DND-41 (cell line): ENCODE data around the gene RASL12.
A peak's percentile ranks its signal among the peaks of the same experiment; 100 is the strongest.

Experiments
- ATAC-seq: fragments of 200-7000 bp; cut with Tn5 transposase; 3 replicates; pipeline ENCODE4 v1.9.1; 2021; ENCODE audit warnings: low read depth; ENCODE audit not compliant: insufficient read depth
- DNase-seq: peaks from one replicate; pipeline ENCODE4 v3.0.0-alpha.2; 2020
- H2AFZ ChIP-seq: 2 replicates; pipeline ENCODE4 v1.6.0; 2012; ENCODE audit warnings: low read depth, low read length
- H3K27ac ChIP-seq: 2 replicates; pipeline ENCODE4 v1.5.1; 2012; ENCODE audit warnings: low read length, inconsistent platforms
- H3K27me3 ChIP-seq: fragments of 200-600 bp; sonication (generic); 2 replicates; pipeline ENCODE4 v1.6.0; 2012; ENCODE audit warnings: low read length, mild to moderate bottlenecking, inconsistent platforms; ENCODE audit not compliant: insufficient read depth, poor library complexity
- H3K36me3 ChIP-seq: 2 replicates; pipeline ENCODE4 v1.5.1; 2012; ENCODE audit warnings: low read length, inconsistent platforms; ENCODE audit not compliant: insufficient read depth
- H3K4me1 ChIP-seq: 2 replicates; pipeline ENCODE4 v1.5.1; 2012; ENCODE audit warnings: mild to moderate bottlenecking, low read length; ENCODE audit not compliant: insufficient read depth
- H3K4me2 ChIP-seq: 2 replicates; pipeline ENCODE4 v1.6.0; 2012; ENCODE audit warnings: mild to moderate bottlenecking, moderate library complexity, low read length, inconsistent platforms; ENCODE audit not compliant: insufficient read depth
- H3K4me3 ChIP-seq, 2 experiments: fragments of 200-600 bp in 1 of 2; shearing (Covaris generic) in 1 of 2; 2 replicates each; pipeline ENCODE4 v1.5.1; 2012 to 2016; ENCODE audit warnings: inconsistent platforms in 2 of 2, low read length in 2 of 2, mild to moderate bottlenecking in 2 of 2, low read depth in 1 of 2, moderate library complexity in 1 of 2
- H3K79me2 ChIP-seq: 2 replicates; pipeline ENCODE4 v1.6.0; 2012; ENCODE audit warnings: low read length, inconsistent platforms; ENCODE audit not compliant: insufficient read depth
- H3K9ac ChIP-seq: 2 replicates; pipeline ENCODE4 v1.6.0; 2012; ENCODE audit warnings: low read depth, mild to moderate bottlenecking, inconsistent platforms, low read length, moderate library complexity
- H3K9me3 ChIP-seq: 2 replicates; pipeline ENCODE4 v1.5.1; 2012; ENCODE audit warnings: low read length, moderate library complexity, mild to moderate bottlenecking, inconsistent platforms; ENCODE audit not compliant: insufficient read depth, severe bottlenecking
- H4K20me1 ChIP-seq: 2 replicates; pipeline ENCODE4 v1.6.0; 2012; ENCODE audit warnings: low read length; ENCODE audit not compliant: insufficient read depth
- CTCF ChIP-seq: IDR thresholded peaks from 2 replicates; pipeline ENCODE4 v1.5.1; 2012; ENCODE audit warnings: borderline replicate concordance, low read length, moderate library complexity, mild to moderate bottlenecking; ENCODE audit not compliant: poor library complexity, severe bottlenecking; ENCODE audit errors: extremely low read depth
- EZH2 ChIP-seq: IDR thresholded peaks from 3 replicates; pipeline ENCODE4 v1.6.1; 2012; ENCODE audit warnings: borderline replicate concordance, low read depth, mild to moderate bottlenecking, moderate library complexity, low read length, inconsistent platforms; ENCODE audit not compliant: severe bottlenecking

RASL12 gene

GRCh38 chr15:65034719-65035118, 33.1 kb downstream of the RASL12 start:
- H3K4me3 ChIP-seq, result no peak overlapping the region
- no peaks in the 10 kb centered on the region for H3K36me3 ChIP-seq
- no peaks in the 10 kb centered on the region for H3K79me2 ChIP-seq
- no peak overlapping the region for H3K27ac ChIP-seq
- H3K4me2 ChIP-seq, result no peak overlapping the region
- H3K4me1 ChIP-seq, result peaks cover 4% of the 10 kb centered on the region
- no peaks in the 10 kb centered on the region for H3K27me3 ChIP-seq
- no peak overlapping the region for H3K9ac ChIP-seq
- no peak overlapping the region for H2AFZ ChIP-seq
- H4K20me1 ChIP-seq, result no peaks in the 10 kb centered on the region
- no peak for TF ChIP-seq EZH2
- no peak for TF ChIP-seq CTCF
- DNase-seq (no peak), ATAC-seq (no peak)
- H3K9me3 ChIP-seq, result no peaks in the 10 kb centered on the region

DNA sequence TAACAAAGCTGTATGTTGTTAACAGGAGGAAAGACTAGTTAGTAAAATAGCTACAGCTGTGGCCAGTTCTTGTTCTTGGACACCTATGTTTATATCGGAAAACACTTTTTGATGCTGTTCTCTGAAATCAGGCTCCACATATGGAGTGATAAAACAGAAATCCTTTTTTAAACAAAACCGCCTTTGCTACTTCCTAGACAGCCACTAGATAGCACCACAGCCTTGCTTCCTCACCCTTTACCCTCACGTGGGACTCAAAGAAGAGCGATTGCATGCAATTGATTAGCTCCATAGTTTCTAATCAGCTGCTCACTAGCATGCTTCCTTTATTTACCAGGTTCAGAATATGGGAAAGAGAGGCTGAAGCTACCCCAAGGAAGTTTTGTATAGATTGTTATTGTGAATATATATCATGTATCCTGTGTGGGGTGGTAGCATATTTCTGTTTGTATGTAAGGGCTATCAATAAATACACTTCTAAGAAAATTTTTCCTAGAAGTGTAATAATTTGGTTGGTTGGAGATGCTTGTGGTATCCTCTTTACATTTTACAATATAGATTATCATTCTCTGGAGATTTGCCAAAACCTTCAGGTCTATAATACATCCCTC, 34.0 kb downstream of the RASL12 start:
- Histone ChIP-seq H3K79me2 (peaks cover 6% of the 10 kb centered on the region), H3K4me2 (no peak overlapping the region), H3K27me3 (no peaks in the 10 kb centered on the region), H2AFZ (peak overlapping the region; percentile 34; the same call in 1 of the 2 replicates), H3K9ac (no peak overlapping the region), H4K20me1 (no peaks in the 10 kb centered on the region), H3K4me3 (no peak overlapping the region), H3K27ac (no peak overlapping the region), H3K9me3 (no peaks in the 10 kb centered on the region), H3K4me1 (peaks cover 5% of the 10 kb centered on the region), H3K36me3 (peaks cover 2% of the 10 kb centered on the region; the same call in 1 of the 2 replicates)
- peak; percentile 58 for TF ChIP-seq CTCF
- TF ChIP-seq EZH2, result no peak
- ATAC-seq, result no peak
- peak; percentile 19 for DNase-seq

DNA sequence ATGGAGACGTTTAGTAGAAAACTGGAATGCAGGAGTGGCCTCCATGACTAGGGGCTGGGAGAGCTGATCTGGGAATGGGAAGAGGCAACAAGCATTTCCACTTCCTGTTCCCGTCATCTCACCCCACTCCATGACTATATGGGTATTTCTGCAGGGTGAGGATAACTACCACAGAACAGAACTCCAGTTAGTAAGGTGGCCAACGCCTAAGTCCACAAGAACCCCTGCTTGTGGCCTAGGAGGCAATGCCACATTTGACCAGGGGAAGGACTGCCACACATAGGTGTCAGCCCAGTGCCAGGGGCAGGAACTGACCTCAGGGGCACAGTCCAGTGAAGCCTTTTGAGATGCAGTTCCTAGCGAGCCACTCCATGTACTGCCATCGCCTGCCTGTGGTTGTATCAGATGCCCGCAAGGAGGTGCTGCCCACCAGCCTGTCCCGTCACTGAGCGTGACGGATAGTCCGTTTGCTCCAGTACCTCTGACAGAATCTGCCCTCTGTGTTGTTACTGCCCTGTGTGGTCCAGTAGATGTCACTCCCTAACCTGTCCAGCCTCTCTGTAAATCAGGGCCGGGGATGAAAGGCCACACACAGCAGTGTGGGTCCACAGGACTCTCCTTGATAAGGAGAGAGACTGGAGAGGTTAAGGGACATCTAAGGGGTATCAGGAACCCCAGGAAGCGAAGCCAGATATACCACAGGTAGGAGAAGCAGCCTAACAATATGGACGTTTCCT, 34.8 kb downstream of the RASL12 start:
- DNase-seq, result no peak
- Histone ChIP-seq H3K4me2 (no peak overlapping the region), H3K79me2 (peaks cover 10% of the 10 kb centered on the region), H2AFZ (no peak overlapping the region), H3K4me3 (no peak overlapping the region), H3K27ac (no peak overlapping the region), H3K36me3 (peaks cover 2% of the 10 kb centered on the region; the same call in 1 of the 2 replicates), H4K20me1 (no peaks in the 10 kb centered on the region), H3K9ac (no peak overlapping the region), H3K27me3 (no peaks in the 10 kb centered on the region), H3K9me3 (no peaks in the 10 kb centered on the region), H3K4me1 (peaks cover 13% of the 10 kb centered on the region)
- no peak for ATAC-seq
- TF ChIP-seq CTCF, result peak; percentile 33
- TF ChIP-seq EZH2, result no peak
